SH-SY5Y (cell line): ENCODE results near the gene DPEP2.

Experiments used
- GATA2 ChIP-seq: IDR thresholded peaks from 2 replicates; pipeline ENCODE4 v1.6.1; 2011; ENCODE audit warnings: mild to moderate bottlenecking, low read depth, low read length
- GATA3 ChIP-seq: IDR thresholded peaks from 2 replicates; pipeline ENCODE4 v1.6.1; 2011; ENCODE audit warnings: low read depth, mild to moderate bottlenecking, low read length, moderate library complexity

DNA sequence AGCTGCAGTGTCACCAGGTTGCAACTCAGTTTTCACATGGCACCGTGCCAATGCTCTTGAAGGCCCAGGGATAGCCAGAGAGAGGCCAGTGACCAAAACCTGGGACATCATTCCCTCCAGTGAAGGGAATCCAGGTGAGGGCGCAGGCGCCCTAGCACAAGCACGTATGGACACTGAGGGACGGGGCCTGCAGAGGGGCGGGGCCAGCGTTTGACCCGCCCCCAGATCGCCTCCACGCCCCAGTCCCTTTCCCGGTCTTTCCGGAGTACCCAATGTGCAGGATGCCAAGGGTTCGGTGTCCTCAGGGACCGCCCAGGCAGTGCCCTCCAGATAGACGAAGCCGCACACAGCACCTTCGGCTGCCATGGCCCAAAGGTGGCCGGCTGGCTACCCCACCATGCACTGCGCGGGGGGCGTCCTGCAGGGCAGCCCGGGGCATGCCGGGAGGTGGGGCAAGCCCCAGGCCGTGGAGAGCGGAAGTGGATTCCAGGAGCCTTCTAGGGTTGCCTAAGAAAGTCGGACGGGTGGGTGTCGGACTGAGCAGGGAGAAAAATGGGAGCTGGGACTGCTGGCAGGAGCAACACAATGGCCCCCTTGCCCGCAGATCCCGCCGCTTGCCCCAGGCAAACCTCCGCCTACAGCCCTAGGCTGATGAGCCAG lies 35.5 kb downstream of the DPEP2 start:
- TF ChIP-seq GATA3 = no peak
- TF ChIP-seq GATA2 = no peak
